Endothelial cell of umbilical vein (primary cell): Measurements from ENCODE around the gene GLI3. TPM values are rescaled to one million over a fixed set of nuclear protein-coding genes. Genes with fewer than 3 reads are reported as not detected.

Source experiments
- BruUV-seq: library from RNA; stranded (reverse); fragments of 400-500 nt; replicated peaks from 2 replicates; lab custom pipeline; 2021; lab: Mats Ljungman, UMichigan
- CTCF ChIA-PET: fragments of 300-600, 350-600 bp; sonication (Branson Sonifier 250); formaldehyde crosslinking; loops from one replicate; lab custom pipeline; 2021; ENCODE audit warnings: antibody characterized with exemption, inconsistent platforms; lab: Charles Lee
- POLR2A ChIA-PET: fragments of 300-600, 350-600 bp; sonication (Branson Sonifier 250); formaldehyde crosslinking; loops from one replicate; lab custom pipeline; 2021; ENCODE audit warnings: antibody characterized with exemption, inconsistent platforms; lab: Charles Lee
- DNase-seq: peaks from one replicate; pipeline ENCODE4 v3.0.0-alpha.2; 2011; ENCODE audit warnings: low read depth, low spot score
- FAIRE-seq: peaks from 2 replicates; lab custom pipeline; 2011; peaks lifted over from hg19 to GRCh38; lab: Jason Lieb, UNC
- H2AFZ ChIP-seq: 2 replicates; pipeline ENCODE4 v1.6.0; 2012; ENCODE audit warnings: low read depth, low read length, control low read depth, inconsistent platforms
- H3K27ac ChIP-seq: 2 replicates; pipeline ENCODE4 v1.5.1; 2011; ENCODE audit warnings: low read depth, mild to moderate bottlenecking, control low read depth, low read length, moderate library complexity; ENCODE audit not compliant: insufficient read depth
- H3K27me3 ChIP-seq, 2 experiments: 2 replicates each; pipeline versions ENCODE4 v1.6.0 to v1.6.1; 2011; ENCODE audit warnings: low read length in 2 of 2, mixed read lengths in 1 of 2; ENCODE audit not compliant: control insufficient read depth in 2 of 2, insufficient read depth in 2 of 2
- H3K36me3 ChIP-seq, 2 experiments: 2 replicates in 1 of 2; 3 replicates in 1 of 2; pipeline ENCODE4 v1.5.1; 2011; ENCODE audit warnings: low read length in 2 of 2, mild to moderate bottlenecking in 1 of 2, moderate library complexity in 1 of 2; ENCODE audit not compliant: control insufficient read depth in 2 of 2, insufficient read depth in 2 of 2; ENCODE audit errors: extremely low read depth in 1 of 2
- H3K4me1 ChIP-seq: 3 replicates; pipeline ENCODE4 v1.5.1; 2011; ENCODE audit warnings: mild to moderate bottlenecking, low read length; ENCODE audit not compliant: control insufficient read depth, insufficient read depth; ENCODE audit errors: extremely low read depth
- H3K4me2 ChIP-seq: 2 replicates; pipeline ENCODE4 v1.6.1; 2011; ENCODE audit warnings: low read length, control low read depth, mixed read lengths; ENCODE audit not compliant: insufficient read depth
- H3K4me3 ChIP-seq, 3 experiments: fragments of 200-600 bp in 1 of 3; sonication (generic), shearing (Covaris generic) in 1 of 3; replicated peaks in 1 of 3; 2 replicates each; pipeline ENCODE4 v1.5.1; 2011 to 2016; ENCODE audit warnings: control low read depth in 3 of 3, low read length in 3 of 3, mild to moderate bottlenecking in 2 of 3, inconsistent platforms in 1 of 3, low read depth in 1 of 3, moderate library complexity in 1 of 3; ENCODE audit not compliant: insufficient read depth in 1 of 3
- H3K79me2 ChIP-seq: 2 replicates; pipeline ENCODE4 v1.6.0; 2012; ENCODE audit warnings: low read length, inconsistent platforms; ENCODE audit not compliant: control insufficient read depth, insufficient read depth
- H3K9ac ChIP-seq: replicated peaks from 2 replicates; pipeline ENCODE3; 2011; ENCODE audit warnings: low read length, control low read depth; ENCODE audit not compliant: insufficient read depth; ENCODE audit errors: extremely low read depth
- H3K9me1 ChIP-seq: replicated peaks from 3 replicates; pipeline ENCODE4 v1.6.0; 2011; ENCODE audit warnings: mild to moderate bottlenecking, low read length; ENCODE audit not compliant: control insufficient read depth, insufficient read depth; ENCODE audit errors: extremely low read depth
- H3K9me3 ChIP-seq: replicated peaks from 2 replicates; pipeline ENCODE4 v1.5.1; 2012; ENCODE audit warnings: low read length, inconsistent platforms; ENCODE audit not compliant: control insufficient read depth, insufficient read depth
- H4K20me1 ChIP-seq: replicated peaks from 2 replicates; pipeline ENCODE3; 2011; ENCODE audit warnings: mild to moderate bottlenecking, low read length; ENCODE audit not compliant: control insufficient read depth, insufficient read depth; ENCODE audit errors: extremely low read depth
- CTCF ChIP-seq, 2 donors: IDR thresholded peaks; 1 replicate in 1 of 2; 2 replicates in 1 of 2; pipeline ENCODE4 v1.5.1; 2011; ENCODE audit warnings: low read length in 2 of 2, mild to moderate bottlenecking in 2 of 2, moderate library complexity in 2 of 2, control low read depth in 1 of 2, inconsistent platforms in 1 of 2, low read depth in 1 of 2; ENCODE audit not compliant: insufficient read depth in 1 of 2; ENCODE audit errors: extremely low read depth in 1 of 2
- EZH2 ChIP-seq: IDR thresholded peaks from 2 replicates; pipeline ENCODE4 v1.6.1; 2012; ENCODE audit warnings: borderline replicate concordance, low read depth, mild to moderate bottlenecking, moderate library complexity, low read length, inconsistent platforms; ENCODE audit not compliant: severe bottlenecking
- FOS ChIP-seq: IDR thresholded peaks from 2 replicates; pipeline ENCODE4 v1.6.1; 2011; ENCODE audit warnings: mild to moderate bottlenecking, low read length, moderate library complexity, borderline replicate concordance; ENCODE audit not compliant: insufficient read depth
- GATA2 ChIP-seq: IDR thresholded peaks from 2 replicates; pipeline ENCODE4 v1.7.0; 2011; ENCODE audit warnings: low read depth, mild to moderate bottlenecking, moderate library complexity, mixed read lengths, low read length; ENCODE audit not compliant: insufficient read length, insufficient read depth
- JUN ChIP-seq: IDR thresholded peaks from 2 replicates; pipeline ENCODE4 v1.6.1; 2011; ENCODE audit warnings: borderline replicate concordance, low read depth; ENCODE audit not compliant: insufficient read length, insufficient read depth
- MYC ChIP-seq: IDR thresholded peaks from one replicate; pipeline ENCODE4 v1.6.1; 2011; ENCODE audit warnings: mild to moderate bottlenecking, low read depth, low read length
- POLR2A ChIP-seq: IDR thresholded peaks from 2 replicates; pipeline ENCODE4 v1.6.1; 2012; ENCODE audit warnings: low read depth, mild to moderate bottlenecking, control low read depth, low read length
- POLR2AphosphoS5 ChIP-seq: IDR thresholded peaks from 2 replicates; pipeline ENCODE4 v1.6.1; 2012; ENCODE audit warnings: low read depth, mild to moderate bottlenecking, control low read depth, low read length, moderate library complexity; ENCODE audit not compliant: insufficient read depth
- dilution Hi-C: fragments of 300-500 bp; cut with MboI; formaldehyde crosslinking; loops from one replicate; pipeline ENCODE4 v1.15.0; 2019; ENCODE audit warnings: low sequenced_read_pairs; ENCODE audit not compliant: extremely low pct_ligation_motif_present
- intact Hi-C: fragments of 100-400 bp; cut with micrococcal nuclease; formaldehyde crosslinking; loops from one replicate; pipeline ENCODE4 v1.10.0; 2022
- polyA plus RNA-seq, 4 experiments: library from polyadenylated mRNA; depleted of rRNA in 3 of 4; stranded (reverse) in 3 of 4; unstranded in 1 of 4; fragments of >200 nt; gene quantifications; 2 replicates each; pipeline versions ENCODE4 v1.2.1 to v1.2.3, GENCODE V29; 2011 to 2012; ENCODE audit warnings: missing spikeins in 1 of 4
- total RNA-seq: library from RNA; stranded (reverse); gene quantifications from 2 replicates; pipeline ENCODE4 v1.2.3, GENCODE V29; 2021
- TF ChIP-seq, protein P1 (sequence below): IDR thresholded peaks from 2 replicates; pipeline ENCODE4 v1.6.1; 2011; ENCODE audit not compliant: insufficient read depth, insufficient read length

Gene GLI3
- total and polyA plus RNA-seq, 2 donors (not counting 3 experiments of a cell fraction or from before 2014, with no cell fraction given) = 6.0 to 24.9 TPM

DNA sequence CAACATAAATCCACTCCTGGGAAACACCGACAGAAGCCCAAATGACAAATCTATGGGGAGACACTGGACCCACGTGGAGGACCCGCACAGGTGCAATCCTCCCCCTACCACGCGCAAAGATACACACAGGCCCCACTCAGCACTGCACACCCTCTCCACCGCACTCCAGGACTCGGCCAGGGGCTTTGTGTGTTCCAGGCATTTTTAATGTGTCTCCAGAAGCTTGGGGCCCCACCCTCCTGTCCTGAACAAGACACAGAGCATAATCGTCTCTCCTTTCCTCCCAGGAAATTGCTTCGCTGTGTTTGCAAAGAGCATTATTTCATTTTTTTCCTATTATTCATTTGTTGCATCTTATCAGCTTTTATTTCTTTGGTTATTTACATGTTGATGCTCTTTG, 82.8 kb downstream of the GLI3 start:
- Histone ChIP-seq H3K4me3 (no peak overlapping the region), H3K9me1 (no peaks in the 10 kb centered on the region), H3K27me3 (no peaks in the 10 kb centered on the region), H3K4me1 (no peaks in the 10 kb centered on the region), H3K79me2 (no peaks in the 10 kb centered on the region), H2AFZ (no peak overlapping the region), H3K36me3 (no peaks in the 10 kb centered on the region), H3K9ac (no peak overlapping the region), H3K27ac (no peak overlapping the region), H4K20me1 (no peaks in the 10 kb centered on the region), H3K4me2 (no peak overlapping the region), H3K9me3 (no peaks in the 10 kb centered on the region)
- FAIRE-seq (no peak), DNase-seq (no peak)
- dilution Hi-C loops = no loop called here
- BruUV-seq = no TSS peak
- no peak for TF ChIP-seq GATA2
- TF ChIP-seq EZH2 = no peak
- TF ChIP-seq MYC = no peak
- TF ChIP-seq POLR2AphosphoS5 = no peak
- no peak for TF ChIP-seq JUN
- TF ChIP-seq, protein P1, sequence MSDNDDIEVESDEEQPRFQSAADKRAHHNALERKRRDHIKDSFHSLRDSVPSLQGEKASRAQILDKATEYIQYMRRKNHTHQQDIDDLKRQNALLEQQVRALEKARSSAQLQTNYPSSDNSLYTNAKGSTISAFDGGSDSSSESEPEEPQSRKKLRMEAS = no peak
- ChIA-PET CTCF (no interaction called here), POLR2A (no interaction called here)
- intact Hi-C loops = no loop called here

GRCh38 chr7:42152329-42153205, 84.4 kb downstream of the GLI3 start:
- no peak overlapping the region for H3K9ac ChIP-seq
- H3K4me1 ChIP-seq = no peaks in the 10 kb centered on the region
- DNase-seq (no peak), FAIRE-seq (no peak)
- no TSS peak for BruUV-seq
- no peak overlapping the region for H3K4me3 ChIP-seq
- no peak overlapping the region for H2AFZ ChIP-seq
- H3K4me2 ChIP-seq = no peak overlapping the region
- no peak for TF ChIP-seq EZH2
- TF ChIP-seq CTCF (IDR thresholded peaks at IDR 0.05; ENCODE audit: extremely low read depth in 1 of 2, insufficient read depth in 1 of 2, low read depth in 1 of 2, low read length in 2 of 2) = no peak
- no peak for TF ChIP-seq GATA2
- TF ChIP-seq, protein P1 = no peak
- no peak for TF ChIP-seq FOS
- TF ChIP-seq POLR2AphosphoS5 = no peak
- no peak for TF ChIP-seq JUN
- no peak for TF ChIP-seq POLR2A
- no peak for TF ChIP-seq MYC
- intact Hi-C loops = no loop called here
- dilution Hi-C loops = no loop called here
- H3K9me3 ChIP-seq = no peaks in the 10 kb centered on the region
- no peaks in the 10 kb centered on the region for H4K20me1 ChIP-seq
- ChIA-PET CTCF (interaction anchor here (1.8 kb wide), 1 partner anchor 173 kb away, joined by 4 read pairs; no protein-coding TSS in a partner anchor), POLR2A (no interaction called here)
- no peaks in the 10 kb centered on the region for H3K27me3 ChIP-seq
- no peak overlapping the region for H3K27ac ChIP-seq
- no peaks in the 10 kb centered on the region for H3K36me3 ChIP-seq
- H3K9me1 ChIP-seq = no peaks in the 10 kb centered on the region
- no peaks in the 10 kb centered on the region for H3K79me2 ChIP-seq
